Panc1 (cell line): ENCODE measurements around the gene EVX2. TPM values are rescaled to one million over a fixed set of nuclear protein-coding genes. Genes with fewer than 3 reads are reported as not detected.

ENCODE experiments used
- ATAC-seq: fragments of 200-7000 bp; cut with Tn5 transposase; 2 replicates; pipeline ENCODE4 v1.9.1; 2020; ENCODE audit warnings: mild to moderate bottlenecking, moderate library complexity
- BruUV-seq: library from RNA; stranded (reverse); fragments of 400-500 nt; replicated peaks from 2 replicates; lab custom pipeline; 2021; lab: Mats Ljungman, UMichigan
- CTCF ChIA-PET: fragments of 300-600 bp; sonication (Branson Sonifier 250); formaldehyde crosslinking; loops from one replicate; lab custom pipeline; 2022; ENCODE audit warnings: antibody characterized with exemption; lab: Charles Lee
- POLR2A ChIA-PET: fragments of 300-600 bp; sonication (Branson Sonifier 250); formaldehyde crosslinking; loops from one replicate; lab custom pipeline; 2022; ENCODE audit warnings: antibody characterized with exemption; lab: Charles Lee
- DNase-seq: peaks from one replicate; pipeline ENCODE4 v3.0.0-alpha.2; 2010; ENCODE audit warnings: low read depth, low spot score
- H3K27ac ChIP-seq: 2 replicates; pipeline ENCODE4 v1.5.1; 2011; ENCODE audit warnings: mild to moderate bottlenecking, low read length, inconsistent platforms
- H3K27me3 ChIP-seq: fragments of 200-500 bp; sonication (Bioruptor generic); 2 replicates; pipeline ENCODE4 v1.6.0; 2014; ENCODE audit warnings: low read length, inconsistent platforms; ENCODE audit not compliant: control insufficient read depth, insufficient read depth
- H3K36me3 ChIP-seq: fragments of 200-500 bp; sonication (Bioruptor generic); 2 replicates; pipeline ENCODE4 v1.5.1; 2014; ENCODE audit warnings: inconsistent platforms, mild to moderate bottlenecking, low read length, moderate library complexity; ENCODE audit not compliant: control insufficient read depth, insufficient read depth
- H3K4me1 ChIP-seq: 2 replicates; pipeline ENCODE4 v1.5.1; 2011; ENCODE audit warnings: inconsistent platforms, mild to moderate bottlenecking, low read length, moderate library complexity; ENCODE audit not compliant: control insufficient read depth, insufficient read depth
- H3K4me3 ChIP-seq, 2 experiments: 2 replicates each; pipeline ENCODE4 v1.5.1; 2011 to 2012; ENCODE audit warnings: low read depth in 2 of 2, low read length in 2 of 2, mild to moderate bottlenecking in 2 of 2, inconsistent platforms in 1 of 2, moderate library complexity in 1 of 2
- H3K9me3 ChIP-seq: fragments of 200-500 bp; sonication (Bioruptor generic); 2 replicates; pipeline ENCODE4 v1.5.1; 2014; ENCODE audit warnings: low read depth, mild to moderate bottlenecking, inconsistent platforms, low read length, moderate library complexity; ENCODE audit not compliant: control insufficient read depth, insufficient read depth
- POLR2AphosphoS5 ChIP-seq: IDR thresholded peaks from 2 replicates; pipeline ENCODE4 v1.6.1; 2012; ENCODE audit warnings: mild to moderate bottlenecking, low read depth, low read length, moderate library complexity
- SIN3A ChIP-seq: IDR thresholded peaks from 2 replicates; pipeline ENCODE4 v1.6.1; 2012; ENCODE audit warnings: low read depth, mild to moderate bottlenecking, low read length, moderate library complexity, borderline replicate concordance; ENCODE audit not compliant: insufficient read depth
- TCF7L2 ChIP-seq: IDR thresholded peaks from 2 replicates; pipeline ENCODE4 v1.6.1; 2011; ENCODE audit warnings: mild to moderate bottlenecking, low read depth, low read length, inconsistent platforms
- in situ Hi-C: cut with HindIII; loops from 2 replicates; pipeline ENCODE4 v1.10.0; 2016; ENCODE audit warnings: low sequenced_read_pairs, low pct_unique_long_range_greater_than_20kb
- intact Hi-C: fragments of 100-400 bp; cut with micrococcal nuclease; formaldehyde crosslinking; loops from one replicate; pipeline ENCODE4 v1.10.0; 2022; ENCODE audit not compliant: unreplicated experiment
- total RNA-seq: library from RNA; stranded (reverse); gene quantifications from one replicate; pipeline ENCODE4 v1.2.1, GENCODE V29; 2021; ENCODE audit not compliant: unreplicated experiment
- TF ChIP-seq, protein P1 (sequence below), 2 experiments: IDR thresholded peaks; 2 replicates each; pipeline ENCODE4 v1.6.1; 2011 to 2012; ENCODE audit warnings: low read depth in 2 of 2, control low read depth in 1 of 2, low read length in 1 of 2, mild to moderate bottlenecking in 1 of 2, moderate library complexity in 1 of 2; ENCODE audit not compliant: insufficient read depth in 1 of 2
- TF ChIP-seq, protein P2 (sequence below): fragments of 450-650 bp; IDR thresholded peaks from 2 replicates; pipeline ENCODE4 v1.5.1; 2017; ENCODE audit warnings: mild to moderate bottlenecking

Gene EVX2
- total RNA-seq, 1 experiment from 2014 or later, result not detected

DNA sequence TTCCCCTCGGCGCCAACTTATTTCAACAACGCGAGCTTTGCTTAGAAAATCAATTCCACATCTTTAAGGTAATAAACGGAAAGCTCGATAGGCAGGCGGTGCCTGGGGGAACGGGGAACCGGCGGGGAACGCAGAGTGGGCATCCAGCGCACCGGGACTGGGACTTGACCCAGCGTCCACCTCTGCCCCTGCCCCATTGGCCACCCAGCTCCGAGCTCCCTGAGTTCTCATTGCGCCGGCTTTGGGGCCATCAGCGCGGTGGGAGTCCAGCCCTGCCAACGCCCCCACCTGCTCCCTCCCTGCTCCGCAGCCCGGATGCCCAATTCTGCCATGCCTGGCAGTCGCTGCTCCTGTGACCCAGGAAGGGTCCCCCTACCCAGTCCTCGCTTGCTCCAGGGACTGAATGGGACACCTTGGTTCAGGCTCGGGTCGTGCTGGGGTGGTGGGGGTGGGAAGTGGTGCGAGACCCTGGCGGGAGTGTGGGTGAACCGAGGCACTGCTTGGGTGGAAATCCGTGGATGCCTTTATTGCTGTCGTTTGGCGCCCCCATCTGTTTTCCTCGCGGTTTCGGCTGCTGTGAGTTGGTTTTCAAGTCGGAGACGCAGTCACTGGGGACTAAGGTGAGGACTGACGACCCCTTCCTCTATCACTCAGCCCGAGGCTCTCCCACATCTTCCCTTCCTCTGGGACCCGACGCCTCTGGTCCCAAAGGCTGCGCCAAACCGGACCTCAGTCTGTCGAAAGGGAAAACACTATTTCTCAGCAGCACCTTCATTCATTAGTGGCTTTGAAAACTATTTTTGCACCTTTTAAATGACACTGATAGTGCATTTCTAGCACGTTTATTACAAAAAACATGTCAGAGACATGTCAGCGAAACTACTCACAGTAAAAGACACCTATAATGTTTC is 2.4 kb upstream of the EVX2 start:
- in situ Hi-C loops, result no loop called here
- POLR2A ChIA-PET, result no interaction called here
- Histone ChIP-seq H3K4me1 (peaks cover 9% of the 10 kb centered on the region), H3K4me3 (peak overlapping the region; percentile 30 to 48), H3K9me3 (no peaks in the 10 kb centered on the region), H3K36me3 (no peaks in the 10 kb centered on the region), H3K27me3 (peaks cover 36% of the 10 kb centered on the region), H3K27ac (no peak overlapping the region)
- CTCF ChIA-PET, result interaction anchor here (1.3 kb wide), 1 partner anchor 396 kb away, joined by 8 read pairs; no protein-coding TSS in a partner anchor
- BruUV-seq, result no TSS peak
- ATAC-seq, result peak; percentile 76
- no peak for DNase-seq
- TF ChIP-seq, protein P1, sequence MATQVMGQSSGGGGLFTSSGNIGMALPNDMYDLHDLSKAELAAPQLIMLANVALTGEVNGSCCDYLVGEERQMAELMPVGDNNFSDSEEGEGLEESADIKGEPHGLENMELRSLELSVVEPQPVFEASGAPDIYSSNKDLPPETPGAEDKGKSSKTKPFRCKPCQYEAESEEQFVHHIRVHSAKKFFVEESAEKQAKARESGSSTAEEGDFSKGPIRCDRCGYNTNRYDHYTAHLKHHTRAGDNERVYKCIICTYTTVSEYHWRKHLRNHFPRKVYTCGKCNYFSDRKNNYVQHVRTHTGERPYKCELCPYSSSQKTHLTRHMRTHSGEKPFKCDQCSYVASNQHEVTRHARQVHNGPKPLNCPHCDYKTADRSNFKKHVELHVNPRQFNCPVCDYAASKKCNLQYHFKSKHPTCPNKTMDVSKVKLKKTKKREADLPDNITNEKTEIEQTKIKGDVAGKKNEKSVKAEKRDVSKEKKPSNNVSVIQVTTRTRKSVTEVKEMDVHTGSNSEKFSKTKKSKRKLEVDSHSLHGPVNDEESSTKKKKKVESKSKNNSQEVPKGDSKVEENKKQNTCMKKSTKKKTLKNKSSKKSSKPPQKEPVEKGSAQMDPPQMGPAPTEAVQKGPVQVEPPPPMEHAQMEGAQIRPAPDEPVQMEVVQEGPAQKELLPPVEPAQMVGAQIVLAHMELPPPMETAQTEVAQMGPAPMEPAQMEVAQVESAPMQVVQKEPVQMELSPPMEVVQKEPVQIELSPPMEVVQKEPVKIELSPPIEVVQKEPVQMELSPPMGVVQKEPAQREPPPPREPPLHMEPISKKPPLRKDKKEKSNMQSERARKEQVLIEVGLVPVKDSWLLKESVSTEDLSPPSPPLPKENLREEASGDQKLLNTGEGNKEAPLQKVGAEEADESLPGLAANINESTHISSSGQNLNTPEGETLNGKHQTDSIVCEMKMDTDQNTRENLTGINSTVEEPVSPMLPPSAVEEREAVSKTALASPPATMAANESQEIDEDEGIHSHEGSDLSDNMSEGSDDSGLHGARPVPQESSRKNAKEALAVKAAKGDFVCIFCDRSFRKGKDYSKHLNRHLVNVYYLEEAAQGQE (IDR thresholded peaks at IDR 0.05; ENCODE audit: insufficient read depth in 1 of 2, low read depth in 2 of 2, low read length in 1 of 2), result no peak
- TF ChIP-seq, protein P2, sequence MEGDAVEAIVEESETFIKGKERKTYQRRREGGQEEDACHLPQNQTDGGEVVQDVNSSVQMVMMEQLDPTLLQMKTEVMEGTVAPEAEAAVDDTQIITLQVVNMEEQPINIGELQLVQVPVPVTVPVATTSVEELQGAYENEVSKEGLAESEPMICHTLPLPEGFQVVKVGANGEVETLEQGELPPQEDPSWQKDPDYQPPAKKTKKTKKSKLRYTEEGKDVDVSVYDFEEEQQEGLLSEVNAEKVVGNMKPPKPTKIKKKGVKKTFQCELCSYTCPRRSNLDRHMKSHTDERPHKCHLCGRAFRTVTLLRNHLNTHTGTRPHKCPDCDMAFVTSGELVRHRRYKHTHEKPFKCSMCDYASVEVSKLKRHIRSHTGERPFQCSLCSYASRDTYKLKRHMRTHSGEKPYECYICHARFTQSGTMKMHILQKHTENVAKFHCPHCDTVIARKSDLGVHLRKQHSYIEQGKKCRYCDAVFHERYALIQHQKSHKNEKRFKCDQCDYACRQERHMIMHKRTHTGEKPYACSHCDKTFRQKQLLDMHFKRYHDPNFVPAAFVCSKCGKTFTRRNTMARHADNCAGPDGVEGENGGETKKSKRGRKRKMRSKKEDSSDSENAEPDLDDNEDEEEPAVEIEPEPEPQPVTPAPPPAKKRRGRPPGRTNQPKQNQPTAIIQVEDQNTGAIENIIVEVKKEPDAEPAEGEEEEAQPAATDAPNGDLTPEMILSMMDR, result peak; percentile 82
- intact Hi-C loops, result loop anchor here (1.0 to 10.0 kb wide), 2 partner anchors 121 to 396 kb away; no protein-coding TSS in a partner anchor

DNA sequence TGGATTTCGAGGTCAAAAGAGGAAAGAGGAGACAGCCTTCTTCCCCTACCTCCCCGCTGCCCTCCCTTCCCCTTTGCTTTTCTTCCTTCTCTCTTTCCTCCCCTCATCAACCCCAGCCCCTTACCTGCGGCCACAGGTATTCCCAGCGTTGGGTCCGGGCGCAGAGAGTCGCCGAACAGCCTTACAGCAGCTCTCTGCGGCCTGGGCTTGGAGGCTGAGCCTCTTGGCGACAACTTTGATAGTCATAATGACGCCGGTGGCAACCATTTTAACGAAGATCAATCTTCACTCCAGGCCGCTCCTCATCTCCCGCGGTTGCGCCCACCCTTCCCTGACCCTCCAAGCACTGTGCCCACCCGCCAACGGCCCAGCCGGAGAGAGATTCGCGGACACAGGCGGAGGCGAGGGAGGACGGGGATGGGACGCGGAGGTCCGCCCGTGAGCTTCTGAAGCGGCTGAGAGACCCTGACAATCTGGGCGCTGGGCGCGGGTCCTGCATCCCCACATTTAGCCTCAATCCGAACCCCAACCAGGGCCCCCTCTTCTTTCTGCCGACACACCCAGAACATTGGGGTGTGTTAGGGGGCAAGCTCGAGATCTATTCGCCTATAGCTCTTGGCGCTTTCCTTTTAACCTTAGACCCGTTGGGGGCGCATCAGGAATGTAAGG is 1.5 kb upstream of the EVX2 start:
- H3K9me3 ChIP-seq, result no peaks in the 10 kb centered on the region
- H3K27ac ChIP-seq, result no peak overlapping the region
- peaks cover 9% of the 10 kb centered on the region for H3K4me1 ChIP-seq
- in situ Hi-C loops (no loop called here), intact Hi-C loops (loop anchor here (10.0 kb wide), 1 partner anchor 120 kb away; no protein-coding TSS in a partner anchor)
- H3K27me3 ChIP-seq, result peaks cover 36% of the 10 kb centered on the region
- TF ChIP-seq, protein P2, result no peak
- TF ChIP-seq TCF7L2 (no peak), SIN3A (no peak), POLR2AphosphoS5 (no peak)
- TF ChIP-seq, protein P1 (IDR thresholded peaks at IDR 0.05; ENCODE audit: insufficient read depth in 1 of 2, low read depth in 2 of 2, low read length in 1 of 2), result no peak
- no peak for ATAC-seq
- no TSS peak for BruUV-seq
- POLR2A ChIA-PET, result no interaction called here
- H3K4me3 ChIP-seq, result peak overlapping the region; percentile 30 to 48; a peak in 3 of 4 replicates
- DNase-seq, result no peak
- H3K36me3 ChIP-seq, result no peaks in the 10 kb centered on the region
- CTCF ChIA-PET, result interaction anchor here (0.6 to 1.3 kb wide), 2 partner anchors 87 to 395 kb away, joined by 3 to 8 read pairs; no protein-coding TSS in a partner anchor
